HepG2 (cell line): Measurements from ENCODE around the gene ENSA. TPM values are rescaled to one million over a fixed set of nuclear protein-coding genes. Genes with fewer than 3 reads are reported as not detected.
A peak's percentile ranks its signal among the peaks of the same experiment; 100 is the strongest.

ENCODE experiments used
- ADNP ChIP-seq: sonication (generic); formaldehyde crosslinking; IDR thresholded peaks from 2 replicates; pipeline ENCODE4 v1.4.0; 2020; ENCODE audit warnings: missing genetic modification reagents
- DNMT3B ChIP-seq: conservative IDR thresholded peaks from 2 replicates; pipeline ENCODE4 v1.6.1; 2016; ENCODE audit warnings: missing biosample characterization, control low read depth
- ELK4 ChIP-seq: sonication (generic); formaldehyde crosslinking; IDR thresholded peaks from 2 replicates; pipeline ENCODE4 v1.9.0; 2021; ENCODE audit warnings: missing genetic modification reagents, borderline replicate concordance
- ERF ChIP-seq: IDR thresholded peaks from 2 replicates; pipeline ENCODE4 v1.6.1; 2018; ENCODE audit warnings: missing biosample characterization, missing genetic modification reagents
- GABPA ChIP-seq, 2 experiments: IDR thresholded peaks; 2 replicates each; pipeline ENCODE4 v1.6.1; 2011 to 2016; ENCODE audit warnings: low read depth in 2 of 2, low read length in 1 of 2, missing biosample characterization in 1 of 2, missing genetic modification characterization in 1 of 2
- HCFC1 ChIP-seq: fragments of 150-350 bp; IDR thresholded peaks from 2 replicates; pipeline ENCODE4 v1.6.1; 2014; ENCODE audit warnings: low read depth, low read length
- MIXL1 ChIP-seq: IDR thresholded peaks from 2 replicates; pipeline ENCODE4 v1.6.1; 2016
- NFE2L2 ChIP-seq: fragments of 150-350 bp; IDR thresholded peaks from 2 replicates; pipeline ENCODE4 v1.6.1; 2014; ENCODE audit warnings: low read length
- NFRKB ChIP-seq: fragments of 450-650 bp; IDR thresholded peaks from 2 replicates; pipeline ENCODE4 v1.6.1; 2017
- PAF1 ChIP-seq: IDR thresholded peaks from 2 replicates; pipeline ENCODE4 v1.6.1; 2016; ENCODE audit warnings: missing genetic modification reagents, missing compliant biosample characterization
- PHF8 ChIP-seq: sonication (generic); formaldehyde crosslinking; IDR thresholded peaks from 2 replicates; pipeline ENCODE4 v1.5.0; 2020; ENCODE audit warnings: missing genetic modification reagents
- PRMT3 ChIP-seq: sonication (generic); formaldehyde crosslinking; IDR thresholded peaks from 2 replicates; pipeline ENCODE4 v1.8.1; 2022; ENCODE audit warnings: low read depth, mild to moderate bottlenecking, moderate library complexity, missing genetic modification reagents, borderline replicate concordance
- PRPF4 ChIP-seq: fragments of 200-400 bp; formaldehyde crosslinking; IDR thresholded peaks from 2 replicates; pipeline ENCODE4 v1.6.1; 2016; ENCODE audit warnings: low read length, low read depth; ENCODE audit not compliant: poor library complexity, severe bottlenecking
- RNF2 ChIP-seq: fragments of 450-650 bp; conservative IDR thresholded peaks from 2 replicates; pipeline ENCODE4 v1.6.1; 2016; ENCODE audit warnings: low read depth
- SP140L ChIP-seq: sonication (generic); formaldehyde crosslinking; IDR thresholded peaks from 2 replicates; pipeline ENCODE4 v1.4.0; 2020; ENCODE audit warnings: missing genetic modification reagents, borderline replicate concordance
- WIZ ChIP-seq: sonication (generic); formaldehyde crosslinking; IDR thresholded peaks from 2 replicates; pipeline ENCODE4 v1.5.1; 2020; ENCODE audit warnings: mild to moderate bottlenecking, missing genetic modification reagents
- ZBTB40 ChIP-seq, 2 experiments: fragments of 450-650 bp in 1 of 2; sonication (generic) in 1 of 2; formaldehyde crosslinking in 1 of 2; IDR thresholded peaks; 2 replicates each; pipeline versions ENCODE4 v1.6.1 to v1.8.0; 2016 to 2022; ENCODE audit warnings: antibody characterized with exemption in 1 of 2, mild to moderate bottlenecking in 1 of 2, missing genetic modification reagents in 1 of 2
- ZNF234 ChIP-seq: sonication (generic); formaldehyde crosslinking; conservative IDR thresholded peaks from 2 replicates; pipeline ENCODE4 v1.5.1; 2020; ENCODE audit warnings: mild to moderate bottlenecking, missing genetic modification reagents
- ZNF3 ChIP-seq: IDR thresholded peaks from 2 replicates; pipeline ENCODE4 v1.7.0; 2017; ENCODE audit warnings: inconsistent platforms
- ZNF350 ChIP-seq: sonication (generic); formaldehyde crosslinking; IDR thresholded peaks from 2 replicates; pipeline ENCODE4 v1.4.0; 2020; ENCODE audit warnings: mild to moderate bottlenecking, low read depth, missing genetic modification reagents, borderline replicate concordance
- ZNF567 ChIP-seq: sonication (generic); formaldehyde crosslinking; IDR thresholded peaks from 2 replicates; pipeline ENCODE4 v1.8.1; 2023; ENCODE audit warnings: mild to moderate bottlenecking, missing genetic modification reagents, borderline replicate concordance
- ZSCAN29 ChIP-seq: sonication (generic); formaldehyde crosslinking; conservative IDR thresholded peaks from 2 replicates; pipeline ENCODE4 v1.4.0; 2020; ENCODE audit warnings: mild to moderate bottlenecking, missing genetic modification reagents
- polyA plus RNA-seq, 8 experiments: library from polyadenylated mRNA; depleted of rRNA in 3 of 8; stranded (reverse) in 7 of 8; unstranded in 1 of 8; fragments of >200 nt; fragmentation: Illumina TruSeq in 4 of 8; extraction: Trizol in 4 of 8; gene quantifications; 2 replicates each; pipeline versions ENCODE4 v1.2.1 to v1.2.3, GENCODE V29; 2011 to 2016; ENCODE audit warnings: low read depth in 4 of 8, missing spikeins in 1 of 8, mixed read lengths in 1 of 8; ENCODE audit not compliant: insufficient read depth in 1 of 8
- total RNA-seq, 5 experiments: library from RNA; depleted of rRNA; stranded (reverse); fragments of >200 nt; fragmentation: Illumina TruSeq; extraction: Trizol; gene quantifications; 2 replicates each; pipeline ENCODE4 v1.2.3, GENCODE V29; 2016; ENCODE audit warnings: low read depth in 1 of 5

ENSA gene
- total and polyA plus RNA-seq, 2 of the 13 experiments (the other 11 are each of a cell fraction or from before 2014, with no cell fraction given), result 54.5 to 111 TPM

- no peak for TF ChIP-seq ZSCAN29 (CRISPR knock-in tag)
- TF ChIP-seq ZNF567 (CRISPR knock-in tag), result no peak
- no peak for TF ChIP-seq ERF (CRISPR knock-in tag)
- TF ChIP-seq NFRKB, result no peak
- TF ChIP-seq ZNF234, result no peak
- TF ChIP-seq ZNF350 (CRISPR knock-in tag), result no peak
- no peak for TF ChIP-seq ZNF3 (CRISPR knock-in tag)
- TF ChIP-seq HCFC1, result no peak
- TF ChIP-seq RNF2, result no peak
- TF ChIP-seq ELK4, result no peak
- no peak for TF ChIP-seq SP140L
- TF ChIP-seq ZBTB40 (IDR thresholded peaks at IDR 0.05), result no peak
- no peak for TF ChIP-seq ZBTB40 (CRISPR knock-in tag; IDR thresholded peaks at IDR 0.05)
- no peak for TF ChIP-seq WIZ (CRISPR knock-in tag)
- TF ChIP-seq PAF1 (CRISPR knock-in tag), result no peak
- no peak for TF ChIP-seq PHF8
- TF ChIP-seq NFE2L2, result no peak
- TF ChIP-seq ADNP (CRISPR knock-in tag), result no peak
- TF ChIP-seq DNMT3B (CRISPR knock-in tag), result no peak
- TF ChIP-seq PRMT3 (CRISPR knock-in tag), result no peak
- no peak for TF ChIP-seq PRPF4
- TF ChIP-seq MIXL1, result peak; percentile 16; the same call in 1 of the 2 replicates
- TF ChIP-seq GABPA (IDR thresholded peaks at IDR 0.05; ENCODE audit: low read depth, low read length), result no peak
- no peak for TF ChIP-seq GABPA (CRISPR knock-in tag; IDR thresholded peaks at IDR 0.05; ENCODE audit: low read depth)
These were observed 52.4 kb downstream of the ENSA start (continued) for GRCh38 chr1:150576794-150577556.
